WTC11 (cell line): ENCODE measurements around the gene RHOB.

Experiments
- E2F4 ChIP-seq: sonication (generic); formaldehyde crosslinking; IDR thresholded peaks from 2 replicates; pipeline ENCODE4 v1.8.1; 2022; ENCODE audit warnings: low read depth, mild to moderate bottlenecking, moderate library complexity, missing genetic modification reagents, borderline replicate concordance
- FOXP1 ChIP-seq: sonication (generic); formaldehyde crosslinking; IDR thresholded peaks from 2 replicates; pipeline ENCODE4 v1.8.0; 2022; ENCODE audit warnings: missing genetic modification reagents, mild to moderate bottlenecking, moderate library complexity, borderline replicate concordance
- IRF1 ChIP-seq: sonication (generic); formaldehyde crosslinking; IDR thresholded peaks from 2 replicates; pipeline ENCODE4 v1.8.0; 2023; ENCODE audit warnings: missing genetic modification reagents
- NR2C2 ChIP-seq: sonication (generic); formaldehyde crosslinking; IDR thresholded peaks from 2 replicates; pipeline ENCODE4 v1.8.0; 2022; ENCODE audit warnings: mild to moderate bottlenecking, missing genetic modification reagents
- NR3C1 ChIP-seq: sonication (generic); formaldehyde crosslinking; conservative IDR thresholded peaks from 2 replicates; pipeline ENCODE4 v1.8.1; 2023; ENCODE audit warnings: low read depth, mild to moderate bottlenecking, missing genetic modification reagents
- TF ChIP-seq, protein P1 (sequence below): fragments of 200-600 bp; IDR thresholded peaks from 2 replicates; pipeline ENCODE4 v1.8.0; 2022; ENCODE audit warnings: antibody characterized with exemption
- TF ChIP-seq, protein P2 (sequence below): sonication (generic); formaldehyde crosslinking; IDR thresholded peaks from 2 replicates; pipeline ENCODE4 v1.8.0; 2022; ENCODE audit warnings: mild to moderate bottlenecking, missing genetic modification reagents

GRCh38 chr2:20474757-20475566, 28.1 kb downstream of the RHOB start:
- TF ChIP-seq, protein P1, sequence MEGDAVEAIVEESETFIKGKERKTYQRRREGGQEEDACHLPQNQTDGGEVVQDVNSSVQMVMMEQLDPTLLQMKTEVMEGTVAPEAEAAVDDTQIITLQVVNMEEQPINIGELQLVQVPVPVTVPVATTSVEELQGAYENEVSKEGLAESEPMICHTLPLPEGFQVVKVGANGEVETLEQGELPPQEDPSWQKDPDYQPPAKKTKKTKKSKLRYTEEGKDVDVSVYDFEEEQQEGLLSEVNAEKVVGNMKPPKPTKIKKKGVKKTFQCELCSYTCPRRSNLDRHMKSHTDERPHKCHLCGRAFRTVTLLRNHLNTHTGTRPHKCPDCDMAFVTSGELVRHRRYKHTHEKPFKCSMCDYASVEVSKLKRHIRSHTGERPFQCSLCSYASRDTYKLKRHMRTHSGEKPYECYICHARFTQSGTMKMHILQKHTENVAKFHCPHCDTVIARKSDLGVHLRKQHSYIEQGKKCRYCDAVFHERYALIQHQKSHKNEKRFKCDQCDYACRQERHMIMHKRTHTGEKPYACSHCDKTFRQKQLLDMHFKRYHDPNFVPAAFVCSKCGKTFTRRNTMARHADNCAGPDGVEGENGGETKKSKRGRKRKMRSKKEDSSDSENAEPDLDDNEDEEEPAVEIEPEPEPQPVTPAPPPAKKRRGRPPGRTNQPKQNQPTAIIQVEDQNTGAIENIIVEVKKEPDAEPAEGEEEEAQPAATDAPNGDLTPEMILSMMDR: no peak
- no peak for TF ChIP-seq FOXP1 (CRISPR knock-in tag)
- no peak for TF ChIP-seq NR2C2 (CRISPR knock-in tag)
- TF ChIP-seq, protein P2, sequence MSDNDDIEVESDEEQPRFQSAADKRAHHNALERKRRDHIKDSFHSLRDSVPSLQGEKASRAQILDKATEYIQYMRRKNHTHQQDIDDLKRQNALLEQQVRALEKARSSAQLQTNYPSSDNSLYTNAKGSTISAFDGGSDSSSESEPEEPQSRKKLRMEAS (CRISPR knock-in tag): no peak
- no peak for TF ChIP-seq E2F4
- no peak for TF ChIP-seq IRF1 (CRISPR knock-in tag)
- no peak for TF ChIP-seq NR3C1 (CRISPR knock-in tag)
